ENCODE measurements around the gene LRRC45.

Gene LRRC45

GRCh38 chr17:81994593-81995462, 28.3 kb upstream of the LRRC45 start:
- no peak for DNase-seq

GRCh38 chr17:81995463-81996231, 27.5 kb upstream of the LRRC45 start:
- no peak for DNase-seq

GRCh38 chr17:81996232-81996756, 26.8 kb upstream of the LRRC45 start:
- no peak for DNase-seq

GRCh38 chr17:81996757-81997441, 26.2 kb upstream of the LRRC45 start:
- no peak for DNase-seq

- DNase-seq = no peak
These were observed 24.9 kb upstream of the LRRC45 start for GRCh38 chr17:81998212-81998611.

- DNase-seq = no peak
These were observed 24.2 kb upstream of the LRRC45 start for GRCh38 chr17:81998691-81999438.

GRCh38 chr17:81999587-81999975, 23.5 kb upstream of the LRRC45 start:
- no peak for DNase-seq

- DNase-seq = no peak
These were observed 22.9 kb upstream of the LRRC45 start for GRCh38 chr17:81999976-82000802.

- no peak for DNase-seq
These were observed 22.1 kb upstream of the LRRC45 start for GRCh38 chr17:82000803-82001570.

GRCh38 chr17:82001571-82002056, 21.5 kb upstream of the LRRC45 start:
- DNase-seq = no peak

GRCh38 chr17:82003411-82004381, 19.4 kb upstream of the LRRC45 start:
- no peak for DNase-seq

- DNase-seq = no peak
These were observed 18.3 kb upstream of the LRRC45 start for GRCh38 chr17:82004517-82005455.

- DNase-seq = no peak
These were observed 17.3 kb upstream of the LRRC45 start for GRCh38 chr17:82005701-82006348.

- no peak for DNase-seq
These were observed 16.5 kb upstream of the LRRC45 start for GRCh38 chr17:82006468-82007227.

- DNase-seq = no peak
These were observed 15.9 kb upstream of the LRRC45 start for GRCh38 chr17:82007228-82007494.

GRCh38 chr17:82007495-82008257, 15.4 kb upstream of the LRRC45 start:
- no peak for DNase-seq
